ENCODE data around the gene OR52E4.
A peak's percentile ranks its signal among the peaks of the same experiment; 100 is the strongest.

The OR52E4 gene

GRCh38 chr11:5880329-5880728 lies at the start of gene OR52E4:
Gene OR52E4, plus strand, starts transcription at chr11:5880629. Its CDS starts 3,664 bp downstream, at chr11:5884293.
- no peak for DNase-seq (ENCODE audit: low spot score)

DNA sequence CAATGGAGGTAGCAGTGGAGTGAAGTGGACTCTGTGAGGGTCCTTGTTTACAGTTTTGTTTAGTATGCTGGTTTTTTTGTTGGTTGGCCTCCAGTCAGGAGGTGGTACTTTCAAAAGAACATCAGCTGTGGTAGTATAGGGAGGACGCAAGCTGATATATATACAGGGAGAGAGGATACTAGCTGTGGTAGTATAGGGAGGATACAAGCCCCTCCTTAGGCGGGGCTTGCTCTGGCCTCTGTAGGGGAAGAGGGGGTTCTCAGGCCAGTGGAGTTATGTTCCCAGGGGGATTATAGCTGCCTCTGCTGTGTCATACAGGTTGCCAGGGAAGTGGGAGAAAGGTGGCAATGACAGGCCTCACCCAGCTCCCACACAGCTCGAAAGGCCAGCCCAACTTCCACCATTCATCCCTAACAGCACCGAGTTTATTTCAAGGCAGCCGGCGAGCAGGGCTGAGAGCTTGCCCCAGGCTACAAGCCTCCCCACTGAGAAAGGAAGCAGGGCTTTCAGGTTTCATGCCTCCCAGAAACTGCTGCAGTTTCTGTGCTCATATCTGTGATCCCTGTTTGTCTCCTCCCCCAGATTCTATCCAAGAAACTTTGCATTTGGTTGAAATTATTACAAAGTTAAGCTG lies 49.1 kb upstream of the OR52E4 start:
- no peak for DNase-seq (ENCODE audit: low spot score)

GRCh38 chr11:5833446-5833845 lies 47.0 kb upstream of the OR52E4 start:
- no peak for DNase-seq (ENCODE audit: low spot score)

- DNase-seq (ENCODE audit: low spot score): no peak
Measured at GRCh38 chr11:5837695-5838094, 42.7 kb upstream of the OR52E4 start.

GRCh38 chr11:5841797-5842196 lies 38.6 kb upstream of the OR52E4 start, which contains the start of gene OR52E6:
Gene OR52E6, minus strand, starts transcription at chr11:5841897. Its CDS starts 0 bp downstream, at chr11:5841897.
- DNase-seq (ENCODE audit: low spot score): no peak

GRCh38 chr11:5846701-5847100 lies 33.7 kb upstream of the OR52E4 start:
- no peak for DNase-seq (ENCODE audit: low spot score)

- no peak for DNase-seq (ENCODE audit: low spot score)
Measured at GRCh38 chr11:5847711-5848110, 32.7 kb upstream of the OR52E4 start.

GRCh38 chr11:5851002-5851401 lies 29.4 kb upstream of the OR52E4 start:
- no peak for DNase-seq (ENCODE audit: low spot score)

GRCh38 chr11:5857590-5857989 lies 22.8 kb upstream of the OR52E4 start, which contains the start of gene OR52E8:
Gene OR52E8, minus strand, starts transcription at chr11:5857690. Its CDS starts 0 bp downstream, at chr11:5857690.
- no peak for DNase-seq (ENCODE audit: low spot score)

- no peak for DNase-seq (ENCODE audit: low spot score)
Measured at GRCh38 chr11:5865826-5866225, 14.6 kb upstream of the OR52E4 start.

- DNase-seq (ENCODE audit: low spot score): no peak
Measured at GRCh38 chr11:5878564-5878963, 1.9 kb upstream of the OR52E4 start.

GRCh38 chr11:5881756-5882155 lies 1.3 kb downstream of the OR52E4 start:
- DNase-seq (ENCODE audit: low spot score): no peak

GRCh38 chr11:5887172-5887571 lies 6.7 kb downstream of the OR52E4 start:
- no peak for DNase-seq (ENCODE audit: low spot score)

DNA sequence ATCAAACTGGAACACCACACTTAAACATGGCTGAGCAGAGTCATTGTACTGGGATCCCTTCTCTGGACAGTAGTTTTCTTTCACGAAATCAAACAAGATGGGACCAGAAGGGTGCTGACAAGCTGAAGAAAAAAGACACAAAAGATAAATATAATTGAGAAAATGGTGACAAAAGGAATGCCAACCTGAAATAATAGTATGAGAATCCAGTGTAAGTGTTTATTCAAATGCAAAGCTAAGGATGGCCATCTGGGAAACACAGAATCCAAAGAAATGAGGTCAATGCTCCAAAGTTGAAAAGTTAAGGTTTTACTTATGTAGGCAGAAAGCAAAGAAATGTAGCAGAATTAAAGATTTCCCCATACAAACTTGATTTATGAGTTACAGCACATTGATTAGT lies 7.2 kb downstream of the OR52E4 start:
- no peak for DNase-seq (ENCODE audit: low spot score)

GRCh38 chr11:5891216-5891800 lies 10.9 kb downstream of the OR52E4 start:
- peak; percentile 14 for DNase-seq (ENCODE audit: low spot score)

- no peak for DNase-seq (ENCODE audit: low spot score)
Measured at GRCh38 chr11:5892908-5893307, 12.5 kb downstream of the OR52E4 start, which contains the start of gene OR52E5. Gene OR52E5, plus strand, starts transcription at chr11:5893208. Its CDS starts 7,569 bp downstream, at chr11:5900777.

DNA sequence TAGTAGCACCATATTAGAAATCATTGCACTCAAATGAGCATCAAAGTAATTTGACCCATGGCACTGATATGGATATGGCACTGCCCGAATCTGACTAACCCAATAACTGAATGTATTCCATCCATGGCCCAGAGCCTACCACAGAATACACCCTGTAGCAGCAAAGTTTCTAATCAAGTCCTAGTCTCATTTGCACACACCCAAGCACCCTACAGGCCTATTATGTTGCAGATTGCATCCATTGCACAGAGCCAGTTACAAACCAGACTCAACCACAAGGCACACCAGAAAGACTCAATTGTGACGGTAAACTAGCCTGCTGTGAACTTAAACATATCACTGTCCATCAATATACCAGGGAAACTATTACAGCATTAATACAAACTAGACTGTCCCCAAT lies 19.1 kb downstream of the OR52E4 start:
- no peak for DNase-seq (ENCODE audit: low spot score)

- no peak for DNase-seq (ENCODE audit: low spot score)
Measured at GRCh38 chr11:5910540-5910939, 30.1 kb downstream of the OR52E4 start.

- DNase-seq (ENCODE audit: low spot score): no peak
Measured at GRCh38 chr11:5922749-5923426, 42.5 kb downstream of the OR52E4 start.

DNA sequence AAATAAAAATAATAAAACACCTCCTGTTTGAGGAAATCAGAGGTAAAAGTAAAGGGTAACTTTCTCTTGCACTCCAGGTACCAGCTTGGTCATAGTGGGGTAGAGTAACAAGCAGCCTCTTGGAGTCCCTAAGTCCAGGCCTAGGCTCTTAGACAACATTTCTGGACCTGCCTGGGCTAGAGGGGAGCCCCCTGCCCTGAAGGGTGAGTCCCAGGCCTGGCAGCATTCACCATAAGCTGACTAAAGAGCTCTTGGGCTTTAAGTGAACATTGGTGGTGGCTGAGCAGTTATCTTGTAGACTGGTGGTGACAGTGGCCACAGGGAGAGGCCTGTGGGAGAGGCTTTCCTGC lies 43.0 kb downstream of the OR52E4 start:
- no peak for DNase-seq (ENCODE audit: low spot score)

- DNase-seq (ENCODE audit: low spot score): no peak
Measured at GRCh38 chr11:5923794-5924193, 43.4 kb downstream of the OR52E4 start.

DNA sequence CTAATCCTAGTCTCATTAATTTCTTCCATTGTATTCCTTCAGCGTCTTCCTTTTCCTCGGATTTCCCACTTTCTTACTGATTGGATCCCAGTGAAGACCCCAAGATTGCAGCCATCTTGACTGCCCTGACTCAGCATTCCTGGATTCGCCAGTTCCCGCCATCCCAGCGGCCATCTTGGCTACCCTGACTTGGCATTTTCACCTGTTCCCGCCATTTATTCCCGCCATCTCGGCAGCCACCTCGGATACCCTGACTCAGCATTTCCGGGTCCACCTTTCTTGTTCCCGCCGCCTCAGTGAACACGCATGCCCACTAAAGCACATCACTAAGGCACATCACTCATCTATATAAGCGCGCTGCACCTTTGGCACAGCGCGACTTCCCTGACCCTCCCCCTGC lies 47.8 kb downstream of the OR52E4 start:
- no peak for DNase-seq (ENCODE audit: low spot score)

DNA sequence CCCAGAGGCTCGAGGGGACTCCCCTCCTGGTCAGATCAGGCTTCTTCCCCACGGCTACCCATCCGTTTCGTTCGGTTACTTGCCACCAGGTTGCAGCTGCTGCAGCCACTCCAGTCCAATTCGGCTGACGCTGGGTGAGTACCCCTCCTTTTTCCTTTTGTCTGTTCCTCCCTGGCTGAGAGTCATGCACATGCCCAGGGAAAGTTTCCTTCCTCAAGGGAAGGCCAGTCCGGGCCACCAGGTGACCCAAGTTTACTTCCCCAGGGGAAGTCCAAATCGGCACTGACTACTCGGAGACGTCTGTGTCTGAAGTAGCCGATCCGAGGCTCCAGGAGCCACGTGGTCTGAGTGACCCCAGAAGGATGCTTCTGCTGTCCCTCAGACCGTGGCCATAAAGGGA lies 48.4 kb downstream of the OR52E4 start:
- no peak for DNase-seq (ENCODE audit: low spot score)

Data from kidney capillary endothelial cell (primary cell).